HK-2 (cell line): Measurements from ENCODE around the gene EN2.
A peak's percentile ranks its signal among the peaks of the same experiment; 100 is the strongest.

Source experiments
- DNase-seq: peaks from one replicate; pipeline ENCODE4 v3.0.0-alpha.2; 2018; ENCODE audit not compliant: unreplicated experiment

The EN2 gene

GRCh38 chr7:155486783-155487508, 29.0 kb downstream of the EN2 start:
- no peak for DNase-seq

DNA sequence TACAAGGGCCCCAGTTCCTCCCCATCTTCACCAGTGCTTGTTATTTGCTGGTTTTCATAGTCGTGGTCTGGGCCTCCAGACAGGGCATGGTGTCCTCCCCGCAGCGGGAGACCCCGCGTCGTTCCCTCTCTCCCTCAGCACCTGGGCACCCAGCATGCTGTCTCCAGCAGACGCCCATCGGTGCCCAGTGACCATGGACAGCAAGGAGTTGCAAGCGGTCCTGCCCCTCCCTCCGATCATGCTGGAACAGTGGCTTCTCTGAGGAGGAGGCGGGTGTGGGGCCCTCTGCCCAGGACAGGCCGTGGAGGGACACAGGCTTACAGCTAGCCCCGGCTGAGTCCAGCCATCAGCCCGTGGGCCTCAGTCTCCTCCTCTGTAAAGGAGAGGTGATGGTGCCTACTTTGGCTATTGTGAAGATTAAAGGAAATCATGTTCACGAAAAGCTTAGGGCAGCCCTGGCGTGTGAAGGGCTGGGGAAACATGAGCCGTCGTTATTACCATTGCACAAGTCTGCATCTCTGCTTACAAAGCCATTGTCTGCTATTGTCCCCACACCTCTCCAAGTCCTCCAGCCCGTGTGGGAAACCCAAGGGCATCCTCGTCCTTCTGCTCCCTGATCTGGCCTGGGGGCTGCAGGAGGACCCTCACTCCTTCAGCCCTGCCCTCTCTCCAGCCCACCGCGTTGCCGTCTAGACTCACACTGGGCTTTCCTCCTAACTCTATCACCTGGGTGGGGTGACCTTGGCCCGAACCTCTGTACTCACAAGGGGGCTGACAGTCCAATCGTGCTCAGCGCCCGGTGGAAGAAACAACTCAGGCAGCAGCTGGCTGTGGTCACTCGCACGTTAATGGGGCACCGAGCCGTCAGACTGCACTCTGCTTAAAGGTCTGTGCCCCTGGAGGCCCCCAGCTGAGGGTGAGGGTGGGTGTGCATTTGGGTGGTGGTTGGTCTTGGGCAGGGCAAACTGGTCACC, 29.9 kb downstream of the EN2 start:
- DNase-seq, result no peak

DNA sequence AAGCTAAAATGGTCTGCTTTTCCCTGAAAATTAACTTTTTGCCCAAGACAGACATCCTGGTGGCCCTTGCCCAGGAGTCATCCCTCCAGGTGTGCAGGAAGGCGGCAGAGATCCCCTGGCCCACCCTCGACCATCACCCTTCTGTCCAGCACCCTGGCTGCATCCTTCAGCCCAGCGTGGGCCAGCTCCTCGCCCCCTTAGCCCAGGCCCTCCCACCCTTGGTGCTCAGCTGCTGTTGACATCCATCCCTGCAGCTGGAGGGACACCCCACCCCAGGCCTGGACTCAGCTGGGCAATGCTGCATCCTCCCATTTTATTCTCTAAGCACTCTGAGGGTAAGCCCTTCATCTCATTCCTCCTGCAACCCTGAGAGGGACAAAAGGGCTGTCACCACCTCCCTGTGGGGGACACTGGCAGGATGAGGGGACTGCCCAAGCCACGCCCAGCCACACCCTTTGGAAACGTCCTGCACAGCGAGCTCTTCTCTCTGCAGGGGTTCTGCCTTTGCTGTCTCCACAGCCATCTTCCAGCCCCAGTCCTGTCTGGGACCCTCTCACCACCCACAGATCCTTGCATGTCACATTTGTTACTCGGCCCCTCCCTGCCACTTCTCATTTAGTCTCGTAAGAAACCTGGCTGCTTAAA, 30.7 kb downstream of the EN2 start:
- no peak for DNase-seq

- no peak for DNase-seq
Measured at GRCh38 chr7:155489158-155489840, 31.4 kb downstream of the EN2 start.

- peak; percentile 60 for DNase-seq
Measured at GRCh38 chr7:155489862-155490696, 32.1 kb downstream of the EN2 start.

DNA sequence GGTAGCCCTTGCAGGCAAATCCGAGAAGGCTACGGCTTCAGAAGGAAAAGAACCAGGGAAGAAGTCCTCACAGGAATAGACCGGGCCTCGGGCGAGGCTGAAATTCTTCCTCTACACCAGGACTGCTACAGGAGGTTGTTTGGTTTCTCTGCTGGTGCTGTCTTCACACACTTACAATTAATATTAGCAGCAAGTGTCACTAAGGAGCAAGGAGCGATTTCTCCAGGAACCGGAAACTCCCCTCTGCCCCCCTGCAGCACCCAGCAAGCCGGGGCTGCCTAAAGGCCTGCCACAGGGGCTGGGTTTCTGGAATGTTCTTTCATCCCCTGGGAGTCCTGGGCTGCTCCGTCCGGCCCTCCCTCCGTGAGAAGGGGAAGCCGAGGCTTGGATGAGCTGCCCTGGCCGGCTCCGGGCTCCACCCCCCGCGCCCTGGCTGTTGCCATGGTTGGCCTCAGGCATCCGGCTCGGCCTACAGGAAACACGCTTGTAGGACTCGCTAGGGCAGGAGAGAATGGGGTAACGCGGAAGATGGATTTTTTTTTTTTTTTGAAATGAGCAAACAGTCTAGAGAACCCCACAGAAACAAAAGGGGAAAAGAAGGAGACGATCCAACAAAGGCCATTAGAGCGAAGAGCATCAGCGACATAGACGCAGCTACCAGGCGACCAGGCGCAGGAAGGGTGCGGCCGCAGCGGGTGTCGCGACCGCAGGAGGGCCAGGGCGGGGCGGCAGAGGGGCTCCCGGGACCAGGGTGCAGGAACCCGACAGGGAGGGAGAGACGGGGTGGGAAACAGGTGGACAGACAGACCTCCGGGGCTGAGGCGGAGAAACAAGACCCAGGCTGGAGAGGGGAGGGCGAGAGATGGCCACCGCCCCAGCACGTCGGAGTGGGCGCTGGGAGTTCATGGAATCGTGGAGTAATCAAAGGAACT, 33.0 kb downstream of the EN2 start:
- peak; percentile 63 for DNase-seq

- no peak for DNase-seq
Measured at GRCh38 chr7:155491812-155492211, 33.9 kb downstream of the EN2 start.

DNA sequence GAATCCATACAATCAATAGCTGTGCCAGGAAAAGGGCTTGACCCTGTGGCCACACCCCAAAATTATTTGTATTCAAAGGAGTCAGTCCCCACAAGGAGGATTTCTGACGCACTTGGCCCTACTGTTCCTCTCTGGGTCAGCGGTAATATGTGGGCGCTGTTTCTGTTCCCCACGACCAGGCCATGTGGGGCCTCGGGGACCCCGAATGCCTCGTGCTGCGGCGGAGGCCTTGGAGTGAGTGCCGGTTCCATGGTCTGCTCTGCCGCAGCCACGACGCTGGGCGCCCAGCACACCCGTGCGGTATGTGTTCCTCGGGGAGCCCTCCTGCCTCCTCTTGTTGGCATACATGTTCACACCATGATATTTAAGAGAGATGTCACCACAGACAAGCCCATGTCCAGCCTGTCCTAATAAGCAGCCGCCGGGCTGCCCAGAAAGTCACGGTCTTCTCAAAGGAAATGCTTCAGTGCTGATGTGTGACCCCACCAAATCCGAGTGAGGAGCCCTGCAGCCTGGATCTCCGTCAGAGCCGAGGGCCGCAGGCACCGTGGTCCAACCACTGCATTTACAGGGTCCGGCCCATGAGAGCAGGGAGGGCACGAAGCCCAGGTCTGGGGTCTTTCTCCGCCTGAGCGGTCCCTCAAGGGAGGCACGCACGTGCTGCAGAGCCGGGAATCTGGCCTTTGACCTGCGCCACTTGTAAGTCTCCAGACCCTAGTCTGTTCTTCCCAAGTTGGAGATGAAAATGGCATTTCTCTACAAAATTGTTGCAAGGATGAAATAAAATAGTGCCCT, 36.0 kb downstream of the EN2 start:
- no peak for DNase-seq

GRCh38 chr7:155494551-155494950, 36.6 kb downstream of the EN2 start:
- DNase-seq, result no peak

- DNase-seq, result no peak
Measured at GRCh38 chr7:155495440-155496248, 37.7 kb downstream of the EN2 start.

- DNase-seq, result no peak
Measured at GRCh38 chr7:155496267-155497005, 38.5 kb downstream of the EN2 start.

DNA sequence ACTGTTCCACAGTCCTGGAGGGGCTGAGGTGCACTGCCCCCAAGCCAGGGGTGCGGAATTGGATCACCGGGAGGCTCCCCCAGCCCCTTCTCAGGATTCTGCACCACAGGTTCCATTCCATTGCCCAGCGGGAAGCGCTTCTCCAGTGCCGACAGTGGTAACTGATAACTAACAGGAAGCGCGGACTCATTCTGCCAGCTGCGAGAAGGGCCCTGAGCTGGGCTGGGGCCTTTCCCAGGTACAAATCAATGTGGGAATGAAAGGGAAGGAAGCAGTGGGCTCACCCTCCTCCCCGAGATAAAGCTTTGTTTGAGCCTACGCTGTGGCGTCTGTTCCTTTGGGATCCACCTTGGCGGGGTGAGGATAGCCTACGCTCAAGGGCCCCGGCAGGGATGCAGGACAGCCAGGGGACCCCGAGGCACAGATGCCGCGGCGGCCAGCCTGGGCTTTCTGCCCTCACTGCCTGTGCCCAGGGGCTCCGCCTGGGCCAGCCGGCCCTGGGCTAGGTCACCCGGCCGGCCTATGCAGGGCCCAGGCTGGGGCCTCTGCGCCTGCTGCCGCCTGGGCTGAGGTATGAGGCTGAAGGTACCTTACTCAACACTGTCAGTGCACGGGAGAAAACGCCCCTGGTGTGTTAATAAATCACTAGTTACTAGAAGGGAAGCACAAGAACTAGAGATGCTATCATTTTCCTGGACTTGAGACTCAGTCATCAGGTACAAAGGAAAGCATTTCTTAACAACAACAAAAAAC, 39.4 kb downstream of the EN2 start:
- no peak for DNase-seq

DNA sequence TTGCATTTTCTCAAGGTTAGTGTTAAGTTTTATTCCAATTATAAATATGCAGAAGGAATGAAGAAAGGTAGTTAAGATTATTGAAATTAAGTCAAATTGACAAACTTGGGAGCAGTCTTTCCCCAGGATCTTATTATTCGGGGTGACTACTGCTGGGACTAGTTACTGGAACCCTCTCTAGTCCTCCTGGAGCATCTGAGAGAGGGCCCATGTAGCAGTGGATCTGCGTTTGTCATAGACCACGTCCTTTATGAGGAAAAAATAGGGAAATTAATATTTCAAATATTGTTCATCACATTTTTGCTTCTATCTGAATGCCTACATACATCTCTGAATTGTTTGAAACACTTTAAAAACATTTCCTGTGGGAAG, 47.5 kb downstream of the EN2 start:
- no peak for DNase-seq

- DNase-seq, result no peak
Measured at GRCh38 chr7:155506854-155507337, 49.0 kb downstream of the EN2 start.

GRCh38 chr7:155507576-155507975, 49.6 kb downstream of the EN2 start:
- no peak for DNase-seq
